HEK293 (cell line): ENCODE data around the gene GCK.

ENCODE experiments used
- CTCF ChIP-seq: fragments of 450-650 bp; formaldehyde crosslinking; IDR thresholded peaks from 2 replicates; pipeline ENCODE4 v1.5.1; 2016; ENCODE audit warnings: missing biosample characterization, missing genetic modification characterization
- KLF1 ChIP-seq: fragments of 450-650 bp; formaldehyde crosslinking; IDR thresholded peaks from 2 replicates; pipeline ENCODE4 v1.5.1; 2016; ENCODE audit warnings: missing biosample characterization, missing genetic modification characterization
- ZNF391 ChIP-seq: fragments of 450-650 bp; formaldehyde crosslinking; IDR thresholded peaks from 2 replicates; pipeline ENCODE4 v1.5.1; 2016; ENCODE audit warnings: low read depth, missing biosample characterization, missing genetic modification characterization, borderline replicate concordance

GRCh38 chr7:44117801-44118429 is 71.3 kb downstream of the GCK start:
- TF ChIP-seq ZNF391 (no peak), KLF1 (no peak), CTCF (tag by site-specific recombination) (no peak)
